HepG2 (cell line): ENCODE data around the gene BLOC1S4. TPM values are rescaled to one million over a fixed set of nuclear protein-coding genes. Genes with fewer than 3 reads are reported as not detected.

ENCODE experiments used
- ATAD3A ChIP-seq: sonication (generic); formaldehyde crosslinking; IDR thresholded peaks from 2 replicates; pipeline ENCODE4 v1.4.0; 2020; ENCODE audit warnings: missing genetic modification reagents
- BRCA1 ChIP-seq: sonication (generic); formaldehyde crosslinking; IDR thresholded peaks from 2 replicates; pipeline ENCODE4 v1.4.0; 2020; ENCODE audit warnings: missing genetic modification reagents
- CENPBD1 ChIP-seq: sonication (generic); formaldehyde crosslinking; IDR thresholded peaks from 2 replicates; pipeline ENCODE4 v1.8.0; 2022; ENCODE audit warnings: missing genetic modification reagents, low read depth, mild to moderate bottlenecking, borderline replicate concordance
- DMAP1 ChIP-seq: IDR thresholded peaks from 2 replicates; pipeline ENCODE4 v1.6.1; 2016
- EP300 ChIP-seq, 3 experiments: sonication (generic) in 1 of 3; formaldehyde crosslinking in 1 of 3; IDR thresholded peaks; 2 replicates each; pipeline versions ENCODE4 v1.5.1 to v1.6.1; 2011 to 2020; ENCODE audit warnings: low read depth in 2 of 3, low read length in 2 of 3, borderline replicate concordance in 1 of 3, improper control_type of control experiment in 1 of 3, mild to moderate bottlenecking in 1 of 3, missing genetic modification reagents in 1 of 3, moderate library complexity in 1 of 3
- GTF3A ChIP-seq: sonication (generic); formaldehyde crosslinking; conservative IDR thresholded peaks from 2 replicates; pipeline ENCODE4 v1.4.0; 2020; ENCODE audit warnings: mild to moderate bottlenecking, missing genetic modification reagents
- IKZF1 ChIP-seq: fragments of 450-650 bp; IDR thresholded peaks from 2 replicates; pipeline ENCODE4 v1.7.1; 2016
- MXD4 ChIP-seq: IDR thresholded peaks from 2 replicates; pipeline ENCODE4 v1.6.1; 2016; ENCODE audit warnings: mild to moderate bottlenecking, missing biosample characterization, missing genetic modification reagents
- NFE2L2 ChIP-seq: fragments of 150-350 bp; IDR thresholded peaks from 2 replicates; pipeline ENCODE4 v1.6.1; 2014; ENCODE audit warnings: low read length
- PAX8 ChIP-seq: sonication (generic); formaldehyde crosslinking; IDR thresholded peaks from 2 replicates; pipeline ENCODE4 v1.8.0; 2022; ENCODE audit warnings: mild to moderate bottlenecking, missing genetic modification reagents, borderline replicate concordance
- PHF21A ChIP-seq: sonication (generic); formaldehyde crosslinking; IDR thresholded peaks from 2 replicates; pipeline ENCODE4 v1.5.0; 2020; ENCODE audit warnings: mild to moderate bottlenecking, missing genetic modification reagents
- SCMH1 ChIP-seq: sonication (generic); formaldehyde crosslinking; IDR thresholded peaks from 2 replicates; pipeline ENCODE4 v1.9.0; 2021; ENCODE audit warnings: missing genetic modification reagents, mild to moderate bottlenecking, borderline replicate concordance
- STAT5B ChIP-seq: sonication (generic); formaldehyde crosslinking; IDR thresholded peaks from 2 replicates; pipeline ENCODE4 v1.4.0; 2020; ENCODE audit warnings: missing genetic modification reagents
- TAF1 ChIP-seq: sonication (generic); formaldehyde crosslinking; IDR thresholded peaks from 2 replicates; pipeline ENCODE4 v1.4.0; 2020; ENCODE audit warnings: missing genetic modification reagents
- TBX3 ChIP-seq: fragments of 450-650 bp; IDR thresholded peaks from 2 replicates; pipeline ENCODE4 v1.6.1; 2017; ENCODE audit warnings: antibody characterized with exemption, mild to moderate bottlenecking, inconsistent platforms, borderline replicate concordance
- ZBTB46 ChIP-seq: sonication (generic); formaldehyde crosslinking; IDR thresholded peaks from 2 replicates; pipeline ENCODE4 v1.4.0; 2020; ENCODE audit warnings: mild to moderate bottlenecking, missing genetic modification reagents, borderline replicate concordance
- ZFAT ChIP-seq: sonication (generic); formaldehyde crosslinking; conservative IDR thresholded peaks from 2 replicates; pipeline ENCODE4 v1.8.1; 2023; ENCODE audit warnings: missing genetic modification reagents, inconsistent platforms
- ZGPAT ChIP-seq: IDR thresholded peaks from 2 replicates; pipeline ENCODE4 v1.6.1; 2016; ENCODE audit warnings: mild to moderate bottlenecking
- ZMYM4 ChIP-seq: sonication (generic); formaldehyde crosslinking; IDR thresholded peaks from 2 replicates; pipeline ENCODE4 v1.8.1; 2023; ENCODE audit warnings: mild to moderate bottlenecking, missing genetic modification reagents
- ZNF225 ChIP-seq: sonication (generic); formaldehyde crosslinking; IDR thresholded peaks from 2 replicates; pipeline ENCODE4 v1.4.0; 2020; ENCODE audit warnings: mild to moderate bottlenecking, missing genetic modification reagents
- ZNF335 ChIP-seq: sonication (generic); formaldehyde crosslinking; IDR thresholded peaks from 2 replicates; pipeline ENCODE4 v1.4.0; 2020; ENCODE audit warnings: missing genetic modification reagents
- ZNF343 ChIP-seq: sonication (generic); formaldehyde crosslinking; IDR thresholded peaks from 2 replicates; pipeline ENCODE4 v1.4.0; 2020; ENCODE audit warnings: mild to moderate bottlenecking, missing genetic modification reagents
- ZNF430 ChIP-seq: sonication (generic); formaldehyde crosslinking; IDR thresholded peaks from 2 replicates; pipeline ENCODE4 v1.9.0; 2021; ENCODE audit warnings: mild to moderate bottlenecking, missing genetic modification reagents
- ZNF431 ChIP-seq: sonication (generic); formaldehyde crosslinking; IDR thresholded peaks from 2 replicates; pipeline ENCODE4 v1.9.0; 2022; ENCODE audit warnings: missing genetic modification reagents, low read depth, mild to moderate bottlenecking, borderline replicate concordance
- ZNF44 ChIP-seq: sonication (generic); formaldehyde crosslinking; IDR thresholded peaks from 2 replicates; pipeline ENCODE4 v1.5.1; 2020; ENCODE audit warnings: mild to moderate bottlenecking, missing genetic modification reagents
- ZNF7 ChIP-seq: IDR thresholded peaks from 2 replicates; pipeline ENCODE4 v1.6.1; 2016; ENCODE audit warnings: missing biosample characterization, missing genetic modification reagents
- polyA plus RNA-seq, 8 experiments: library from polyadenylated mRNA; depleted of rRNA in 3 of 8; stranded (reverse) in 7 of 8; unstranded in 1 of 8; fragments of >200 nt; fragmentation: Illumina TruSeq in 4 of 8; extraction: Trizol in 4 of 8; gene quantifications; 2 replicates each; pipeline versions ENCODE4 v1.2.1 to v1.2.3, GENCODE V29; 2011 to 2016; ENCODE audit warnings: low read depth in 4 of 8, missing spikeins in 1 of 8, mixed read lengths in 1 of 8; ENCODE audit not compliant: insufficient read depth in 1 of 8
- total RNA-seq, 5 experiments: library from RNA; depleted of rRNA; stranded (reverse); fragments of >200 nt; fragmentation: Illumina TruSeq; extraction: Trizol; gene quantifications; 2 replicates each; pipeline ENCODE4 v1.2.3, GENCODE V29; 2016; ENCODE audit warnings: low read depth in 1 of 5

Gene BLOC1S4
- total and polyA plus RNA-seq, 2 of the 13 experiments (the other 11 are each of a cell fraction or from before 2014, with no cell fraction given) = 15.5 to 20.9 TPM

GRCh38 chr4:6693231-6694176, 22.5 kb upstream of the BLOC1S4 start, which contains the start of gene S100P (continued):
- TF ChIP-seq ZBTB46 = no peak
- TF ChIP-seq MXD4 (CRISPR knock-in tag) = peak; percentile 13; the same call in 1 of the 2 replicates
- TF ChIP-seq GTF3A (CRISPR knock-in tag) = no peak
- no peak for TF ChIP-seq PHF21A (CRISPR knock-in tag)
- TF ChIP-seq TAF1 (CRISPR knock-in tag) = peak; percentile 86
- no peak for TF ChIP-seq PAX8 (CRISPR knock-in tag)
- TF ChIP-seq STAT5B (CRISPR knock-in tag) = no peak
- peak; percentile 89 for TF ChIP-seq ZGPAT
- TF ChIP-seq ZNF44 (CRISPR knock-in tag) = 0 out of 2 replicates have a peak, but pooled peaks have one; percentile 71
- no peak for TF ChIP-seq IKZF1
- peak; percentile 88; the same call in 1 of the 2 replicates for TF ChIP-seq ZNF335
- TF ChIP-seq ZNF7 (CRISPR knock-in tag) = no peak
- no peak for TF ChIP-seq ZNF225 (CRISPR knock-in tag)
- TF ChIP-seq ZFAT (CRISPR knock-in tag) = 0 out of 2 replicates have a peak, but pooled peaks have one; percentile 76
- no peak for TF ChIP-seq NFE2L2
- no peak for TF ChIP-seq ATAD3A (CRISPR knock-in tag)
- no peak for TF ChIP-seq ZNF431 (CRISPR knock-in tag)
- TF ChIP-seq ZNF430 = peak; percentile 88; the same call in 1 of the 2 replicates
- TF ChIP-seq SCMH1 (CRISPR knock-in tag) = no peak
- TF ChIP-seq CENPBD1 (CRISPR knock-in tag) = 0 out of 2 replicates have a peak, but pooled peaks have one; percentile 72
- peak; percentile 51; the same call in 1 of the 2 replicates for TF ChIP-seq ZNF343 (CRISPR knock-in tag)
- peak in 1 of 2 experiments; percentile 64; a peak in 2 of 4 replicates for TF ChIP-seq EP300 (IDR thresholded peaks at IDR 0.05; ENCODE audit: low read depth in 2 of 2, low read length in 2 of 2)
- peak; percentile 81 for TF ChIP-seq EP300 (CRISPR knock-in tag; IDR thresholded peaks at IDR 0.05; ENCODE audit: borderline replicate concordance)
- no peak; the same call in 1 of the 2 replicates for TF ChIP-seq ZMYM4 (CRISPR knock-in tag)
- TF ChIP-seq BRCA1 (CRISPR knock-in tag) = peak; percentile 75; the same call in 1 of the 2 replicates
- TF ChIP-seq DMAP1 (CRISPR knock-in tag) = peak; percentile 81
- no peak for TF ChIP-seq TBX3
